ENCODE data around the gene KCTD8.

DNA sequence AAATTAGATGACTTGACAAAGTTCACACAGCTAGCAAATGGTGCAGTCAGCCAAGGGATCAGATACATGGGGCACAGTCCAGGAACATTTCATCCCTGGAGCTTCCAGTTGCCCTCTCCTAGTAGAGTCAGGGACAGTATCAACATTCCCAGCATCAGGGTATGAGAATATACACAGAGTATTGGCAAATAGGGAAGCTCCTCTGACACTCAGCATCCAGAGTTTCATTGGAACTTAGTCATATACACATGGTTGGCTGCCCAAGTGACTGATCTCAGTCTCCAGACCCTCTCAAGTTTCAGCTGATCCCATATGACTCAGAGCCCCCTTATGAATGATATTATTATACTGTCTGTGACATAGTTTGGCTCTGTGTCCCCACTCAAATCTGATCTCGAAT lies 13.7 kb upstream of the KCTD8 start:
- TF ChIP-seq, protein P1, sequence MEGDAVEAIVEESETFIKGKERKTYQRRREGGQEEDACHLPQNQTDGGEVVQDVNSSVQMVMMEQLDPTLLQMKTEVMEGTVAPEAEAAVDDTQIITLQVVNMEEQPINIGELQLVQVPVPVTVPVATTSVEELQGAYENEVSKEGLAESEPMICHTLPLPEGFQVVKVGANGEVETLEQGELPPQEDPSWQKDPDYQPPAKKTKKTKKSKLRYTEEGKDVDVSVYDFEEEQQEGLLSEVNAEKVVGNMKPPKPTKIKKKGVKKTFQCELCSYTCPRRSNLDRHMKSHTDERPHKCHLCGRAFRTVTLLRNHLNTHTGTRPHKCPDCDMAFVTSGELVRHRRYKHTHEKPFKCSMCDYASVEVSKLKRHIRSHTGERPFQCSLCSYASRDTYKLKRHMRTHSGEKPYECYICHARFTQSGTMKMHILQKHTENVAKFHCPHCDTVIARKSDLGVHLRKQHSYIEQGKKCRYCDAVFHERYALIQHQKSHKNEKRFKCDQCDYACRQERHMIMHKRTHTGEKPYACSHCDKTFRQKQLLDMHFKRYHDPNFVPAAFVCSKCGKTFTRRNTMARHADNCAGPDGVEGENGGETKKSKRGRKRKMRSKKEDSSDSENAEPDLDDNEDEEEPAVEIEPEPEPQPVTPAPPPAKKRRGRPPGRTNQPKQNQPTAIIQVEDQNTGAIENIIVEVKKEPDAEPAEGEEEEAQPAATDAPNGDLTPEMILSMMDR (IDR thresholded peaks at IDR 0.05): no peak
- TF ChIP-seq POLR2AphosphoS5 (IDR thresholded peaks at IDR 0.05; ENCODE audit: low read depth, low read length): no peak
